Retinal pigment epithelial cell (primary cell): ENCODE measurements around the gene MYH10.

ENCODE experiments used
- DNase-seq: peaks from one replicate; pipeline ENCODE4 v3.0.0-alpha.2; 2010; ENCODE audit warnings: low read depth
- H3K4me3 ChIP-seq: 2 replicates; pipeline ENCODE4 v1.5.1; 2011; ENCODE audit warnings: mild to moderate bottlenecking, low read length, control low read depth, moderate library complexity
- TF ChIP-seq, protein P1 (sequence below): conservative IDR thresholded peaks from 2 replicates; pipeline ENCODE4 v1.5.1; 2011; ENCODE audit warnings: low read depth, low read length, control low read depth, inconsistent platforms

MYH10 gene

DNA sequence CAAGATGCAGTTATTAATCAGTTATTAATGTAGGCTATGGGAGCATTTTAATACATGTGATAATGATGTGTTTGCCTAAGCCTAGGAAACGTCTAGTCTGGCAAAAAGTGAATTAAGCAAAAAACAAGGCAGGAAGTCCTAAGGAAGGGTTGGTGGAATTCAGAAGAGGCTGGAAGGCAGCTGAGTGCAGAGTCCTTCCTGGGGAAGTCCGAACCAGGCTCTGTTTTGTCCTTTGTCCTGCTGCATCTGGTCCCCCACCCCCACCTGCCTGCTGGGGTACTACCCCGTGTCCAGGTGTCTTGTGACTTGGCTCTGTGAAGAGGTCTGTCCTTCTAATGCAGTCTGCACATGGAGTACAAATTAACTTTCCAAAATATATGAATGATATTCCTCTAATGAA is 1.5 kb upstream of the MYH10 start:
- TF ChIP-seq, protein P1, sequence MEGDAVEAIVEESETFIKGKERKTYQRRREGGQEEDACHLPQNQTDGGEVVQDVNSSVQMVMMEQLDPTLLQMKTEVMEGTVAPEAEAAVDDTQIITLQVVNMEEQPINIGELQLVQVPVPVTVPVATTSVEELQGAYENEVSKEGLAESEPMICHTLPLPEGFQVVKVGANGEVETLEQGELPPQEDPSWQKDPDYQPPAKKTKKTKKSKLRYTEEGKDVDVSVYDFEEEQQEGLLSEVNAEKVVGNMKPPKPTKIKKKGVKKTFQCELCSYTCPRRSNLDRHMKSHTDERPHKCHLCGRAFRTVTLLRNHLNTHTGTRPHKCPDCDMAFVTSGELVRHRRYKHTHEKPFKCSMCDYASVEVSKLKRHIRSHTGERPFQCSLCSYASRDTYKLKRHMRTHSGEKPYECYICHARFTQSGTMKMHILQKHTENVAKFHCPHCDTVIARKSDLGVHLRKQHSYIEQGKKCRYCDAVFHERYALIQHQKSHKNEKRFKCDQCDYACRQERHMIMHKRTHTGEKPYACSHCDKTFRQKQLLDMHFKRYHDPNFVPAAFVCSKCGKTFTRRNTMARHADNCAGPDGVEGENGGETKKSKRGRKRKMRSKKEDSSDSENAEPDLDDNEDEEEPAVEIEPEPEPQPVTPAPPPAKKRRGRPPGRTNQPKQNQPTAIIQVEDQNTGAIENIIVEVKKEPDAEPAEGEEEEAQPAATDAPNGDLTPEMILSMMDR, result no peak
- H3K4me3 ChIP-seq, result peak overlapping the region; percentile 73
- no peak for DNase-seq

DNA sequence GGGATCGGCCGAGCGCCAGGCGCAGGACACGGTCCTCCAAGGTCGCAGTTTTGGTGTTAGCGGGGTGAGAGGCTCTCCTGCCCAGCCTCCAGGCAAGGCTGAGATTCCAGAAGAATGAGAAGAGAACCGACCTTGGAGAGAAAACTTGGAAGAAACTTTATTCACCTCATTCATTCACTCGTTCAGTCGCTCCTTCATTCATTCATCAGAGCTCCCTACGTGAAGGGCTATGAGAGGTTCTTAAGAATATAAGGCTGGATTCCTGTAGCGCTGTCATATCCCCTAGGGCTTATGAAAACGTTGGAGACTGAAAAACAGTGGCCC is 991 bp upstream of the MYH10 start:
- H3K4me3 ChIP-seq, result peak overlapping the region; percentile 73
- TF ChIP-seq, protein P1, result no peak
- DNase-seq, result no peak

DNA sequence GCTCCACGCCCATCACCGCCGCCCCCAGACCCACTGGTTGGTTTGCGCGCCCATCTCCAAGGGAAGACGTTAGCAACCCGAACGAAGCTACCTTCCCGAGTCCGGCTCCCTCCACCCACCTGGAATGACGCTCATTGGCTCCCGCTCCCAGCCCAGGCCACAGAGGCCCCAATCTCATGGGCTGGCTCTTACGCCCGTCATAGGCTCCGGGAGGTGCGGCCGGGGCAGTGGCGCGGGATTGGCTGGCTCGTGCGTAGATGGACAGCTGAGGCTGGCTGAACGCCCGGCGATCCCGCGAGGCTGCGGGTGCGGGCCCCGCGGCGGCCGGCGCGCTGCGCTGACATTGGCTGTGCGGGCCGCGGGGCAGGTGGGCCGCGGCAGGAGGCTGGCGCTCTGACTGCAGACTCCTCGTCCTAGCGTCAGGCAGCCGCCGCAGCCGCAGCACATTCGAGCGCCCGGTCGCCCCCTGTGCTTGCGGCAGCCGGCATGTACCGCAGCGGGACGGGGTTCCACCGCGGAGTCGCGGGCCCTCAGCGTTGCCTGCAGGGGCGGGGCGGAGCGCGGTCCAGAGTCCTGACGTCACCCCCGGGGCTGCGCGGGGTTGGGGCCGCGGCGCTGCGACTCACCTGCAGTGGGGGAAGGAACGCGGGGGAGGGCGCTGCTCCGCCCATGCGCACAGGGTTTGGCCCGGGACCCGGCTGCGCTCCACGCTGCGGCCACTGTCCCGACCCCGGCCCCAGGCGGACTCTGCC is 453 bp upstream of the MYH10 start:
- peak overlapping the region; percentile 97 for H3K4me3 ChIP-seq
- DNase-seq, result peak; percentile 100
- TF ChIP-seq, protein P1, result no peak

DNA sequence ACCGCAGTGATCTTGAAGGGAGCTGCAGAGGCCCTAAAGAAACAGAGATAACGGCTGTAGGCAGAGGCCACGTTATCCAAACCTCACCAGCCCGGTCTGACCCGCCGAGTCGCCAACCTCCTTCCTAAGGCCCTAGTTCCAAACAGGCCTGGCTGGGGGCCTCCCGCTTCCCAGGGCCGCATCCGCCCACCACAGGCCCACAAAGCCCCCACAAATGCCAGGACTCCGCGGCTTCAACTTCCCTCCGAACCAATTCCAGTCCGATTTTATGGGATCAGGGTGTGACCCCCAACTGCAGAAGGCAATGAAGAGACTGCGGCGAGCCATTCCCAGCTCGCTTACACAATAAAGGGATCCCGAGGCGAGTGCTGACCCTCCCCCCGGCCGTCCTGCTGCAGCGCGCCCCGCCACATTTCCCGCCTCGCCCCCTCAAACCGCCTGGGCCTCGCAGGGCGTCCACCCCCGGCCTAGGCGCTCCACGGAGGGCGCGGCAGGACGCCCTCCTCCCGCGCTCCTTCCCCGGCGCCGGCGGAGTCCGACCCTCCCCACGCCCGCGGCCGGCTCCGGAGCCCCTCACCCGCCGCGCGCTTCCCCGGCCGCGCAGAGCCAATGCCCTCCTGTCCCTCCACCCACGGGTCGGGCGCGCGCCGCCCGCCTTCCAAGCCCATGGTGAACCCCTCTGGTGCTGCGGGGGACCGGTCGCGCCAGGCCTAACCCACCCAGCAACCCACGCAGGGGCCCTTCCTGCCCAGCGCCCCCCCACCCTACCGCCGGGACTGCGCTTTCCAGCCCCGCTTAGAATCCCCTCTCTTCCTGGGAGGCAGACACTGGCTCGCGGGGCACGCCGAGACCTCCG is 926 bp downstream of the MYH10 start:
- peak overlapping the region; percentile 97 for H3K4me3 ChIP-seq
- DNase-seq, result no peak
- TF ChIP-seq, protein P1, result no peak

DNA sequence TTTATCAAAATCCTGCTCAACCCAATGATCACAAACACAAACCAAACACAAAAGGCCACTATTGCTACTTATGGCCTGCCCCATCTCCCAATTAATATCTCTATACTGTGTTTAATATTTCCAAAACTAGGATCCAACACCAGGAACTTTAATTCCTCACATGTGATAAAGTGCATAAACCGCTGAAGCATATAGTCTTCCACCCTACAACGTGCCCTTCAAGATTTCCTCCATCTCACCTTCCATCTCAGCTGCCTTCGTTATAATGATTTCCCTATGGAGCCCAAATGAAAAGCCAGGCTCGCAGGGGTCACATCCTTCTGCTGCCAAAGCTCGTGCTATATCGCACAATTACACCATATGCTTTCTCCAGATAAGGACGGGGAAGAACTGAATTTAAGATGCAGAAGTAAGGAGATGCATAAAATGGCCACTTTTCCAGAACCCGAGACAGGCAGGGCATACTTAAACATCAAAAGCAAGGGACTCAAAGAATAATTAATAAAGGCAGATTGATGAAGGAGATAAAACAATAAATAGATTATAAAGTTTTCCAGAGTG is 1.8 kb downstream of the MYH10 start:
- H3K4me3 ChIP-seq, result peak overlapping the region; percentile 97
- no peak for DNase-seq
- TF ChIP-seq, protein P1, result no peak

DNA sequence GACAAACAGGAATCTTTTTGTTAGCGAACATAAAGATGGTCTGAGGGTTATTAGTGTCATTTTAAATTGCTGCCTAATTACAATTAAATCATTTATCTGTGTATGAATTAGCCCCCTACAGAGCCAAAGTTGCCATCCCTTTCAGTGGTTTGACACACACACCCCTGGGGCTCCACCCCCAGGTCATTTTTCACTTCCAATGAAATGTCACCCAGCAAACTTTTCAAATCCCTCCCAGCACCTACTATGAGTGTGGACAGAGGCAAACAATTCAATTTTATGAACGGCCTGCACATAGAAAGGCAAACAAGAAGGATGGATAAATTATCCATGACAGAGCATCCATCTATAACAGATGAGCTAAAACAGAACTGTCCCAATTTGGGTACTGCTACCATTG is 2.4 kb downstream of the MYH10 start:
- TF ChIP-seq, protein P1, result no peak
- peak overlapping the region; percentile 97 for H3K4me3 ChIP-seq
- DNase-seq, result no peak
